ENCODE measurements around the gene SLC25A4. TPM values are rescaled to one million over a fixed set of nuclear protein-coding genes. Genes with fewer than 3 reads are reported as not detected.

The SLC25A4 gene
- total RNA-seq, 1 donor from 2014 or later, result 20.0 TPM

Other genes starting within 250 kb of the SLC25A4 start
- gene HELT, start 124.8 kb upstream of the SLC25A4 start, total RNA-seq, result not detected in 2 replicates
- 30.0 and 32.9 TPM in 2 replicates for gene CFAP97, start 60.7 kb downstream of the SLC25A4 start, total RNA-seq
- gene SNX25, start 66.3 kb downstream of the SLC25A4 start, total RNA-seq, result 14.3 and 18.4 TPM in 2 replicates

Data from bronchial epithelial cell (primary cell).